Measurements from ENCODE around the gene CPAMD8.

DNA sequence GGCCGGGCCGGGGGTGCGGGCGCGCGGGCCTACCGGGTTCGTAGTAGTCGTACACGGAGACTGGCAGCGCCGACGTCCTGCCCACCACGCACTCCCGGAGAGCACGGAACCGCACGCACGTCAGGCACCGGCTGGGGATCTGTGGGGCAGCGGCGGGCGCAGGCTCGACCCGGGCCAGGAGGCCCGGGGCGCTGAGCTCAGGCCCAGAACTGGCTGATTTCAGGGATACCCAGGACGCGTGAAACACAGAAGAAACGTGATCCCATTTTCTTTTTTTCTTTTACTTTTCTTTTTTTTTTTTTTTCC is 128.8 kb downstream of the CPAMD8 start:
- TF ChIP-seq CTCF (IDR thresholded peaks at IDR 0.05 in 4 of 5, conservative IDR thresholded peaks at IDR 0.05 in 1 of 5), result no peak
- TF ChIP-seq POLR2A (IDR thresholded peaks at IDR 0.05), result no peak
